ENCODE data around the gene MICAL3. TPM values are rescaled to one million over a fixed set of nuclear protein-coding genes. Genes with fewer than 3 reads are reported as not detected.

The MICAL3 gene
- total and polyA plus RNA-seq, 2 of the 8 experiments (the other 6 are each of a cell fraction or from before 2014, with no cell fraction given) = 8.3 to 41.8 TPM

GRCh38 chr22:18073467-18073866 lies 49.1 kb upstream of the MICAL3 start (continued):
- no peak for TF ChIP-seq EZH2 (IDR thresholded peaks at IDR 0.05; ENCODE audit: low read depth, low read length, severe bottlenecking)
- no peak for TF ChIP-seq SP2 (IDR thresholded peaks at IDR 0.05; ENCODE audit: low read length)
- TF ChIP-seq BCL11A (IDR thresholded peaks at IDR 0.05; ENCODE audit: low read depth in 2 of 2, low read length in 2 of 2) = no peak
